Measurements from ENCODE around the gene LACRT. TPM values are rescaled to one million over a fixed set of nuclear protein-coding genes. Genes with fewer than 3 reads are reported as not detected.

LACRT gene
- polyA plus RNA-seq, 3 donors, result not detected

- no peak for DNase-seq (ENCODE audit: low read depth in 3 of 3, low spot score in 2 of 3)
Observed at GRCh38 chr12:54603173-54603814, 31.4 kb downstream of the LACRT start.

GRCh38 chr12:54602661-54603060, 32.0 kb downstream of the LACRT start:
- no peak for DNase-seq (ENCODE audit: low read depth in 3 of 3, low spot score in 2 of 3)

GRCh38 chr12:54601841-54602240, 32.9 kb downstream of the LACRT start:
- no peak for DNase-seq (ENCODE audit: low read depth in 3 of 3, low spot score in 2 of 3)

GRCh38 chr12:54598970-54599369, 35.7 kb downstream of the LACRT start:
- no peak for DNase-seq (ENCODE audit: low read depth in 3 of 3, low spot score in 2 of 3)

GRCh38 chr12:54596526-54596946, 38.2 kb downstream of the LACRT start:
- DNase-seq (ENCODE audit: low read depth in 3 of 3, low spot score in 2 of 3), result peak in 2 of 3 donors; percentile 56 to 74

- no peak for DNase-seq (ENCODE audit: low read depth in 3 of 3, low spot score in 2 of 3)
Observed at GRCh38 chr12:54595471-54595870, 39.2 kb downstream of the LACRT start.

GRCh38 chr12:54593725-54594124, 41.0 kb downstream of the LACRT start:
- DNase-seq (ENCODE audit: low read depth in 3 of 3, low spot score in 2 of 3), result no peak

- no peak for DNase-seq (ENCODE audit: low read depth in 3 of 3, low spot score in 2 of 3)
Observed at GRCh38 chr12:54593135-54593534, 41.6 kb downstream of the LACRT start.

GRCh38 chr12:54592316-54592715, 42.4 kb downstream of the LACRT start:
- DNase-seq (ENCODE audit: low read depth in 3 of 3, low spot score in 2 of 3), result no peak

GRCh38 chr12:54590978-54591591, 43.6 kb downstream of the LACRT start:
- no peak for DNase-seq (ENCODE audit: low read depth in 3 of 3, low spot score in 2 of 3)

- no peak for DNase-seq (ENCODE audit: low read depth in 3 of 3, low spot score in 2 of 3)
Observed at GRCh38 chr12:54589964-54590363, 44.7 kb downstream of the LACRT start.

- no peak for DNase-seq (ENCODE audit: low read depth in 3 of 3, low spot score in 2 of 3)
Observed at GRCh38 chr12:54588890-54589267, 45.8 kb downstream of the LACRT start.

- no peak for DNase-seq (ENCODE audit: low read depth in 3 of 3, low spot score in 2 of 3)
Observed at GRCh38 chr12:54588110-54588889, 46.4 kb downstream of the LACRT start, which contains the start of gene PPP1R1A. PPP1R1A (minus strand) TSS chr12:54588659; CDS start chr12:54588488, 171 bp downstream.

GRCh38 chr12:54587315-54587873, 47.3 kb downstream of the LACRT start:
- no peak for DNase-seq (ENCODE audit: low read depth in 3 of 3, low spot score in 2 of 3)

GRCh38 chr12:54586620-54587019, 48.1 kb downstream of the LACRT start:
- DNase-seq (ENCODE audit: low read depth in 3 of 3, low spot score in 2 of 3), result no peak

GRCh38 chr12:54585243-54585642, 49.5 kb downstream of the LACRT start:
- no peak for DNase-seq (ENCODE audit: low read depth in 3 of 3, low spot score in 2 of 3)

GRCh38 chr12:54584128-54584527, 50.6 kb downstream of the LACRT start:
- DNase-seq (ENCODE audit: low read depth in 3 of 3, low spot score in 2 of 3), result no peak

GRCh38 chr12:54583726-54584125, 51.0 kb downstream of the LACRT start:
- no peak for DNase-seq (ENCODE audit: low read depth in 3 of 3, low spot score in 2 of 3)

- DNase-seq (ENCODE audit: low read depth in 3 of 3, low spot score in 2 of 3), result no peak
Observed at GRCh38 chr12:54581412-54581811, 53.3 kb downstream of the LACRT start.

All from right renal cortex interstitium (tissue), 3 donors.